ENCODE data around the gene AP1S3. TPM values are rescaled to one million over a fixed set of nuclear protein-coding genes. Genes with fewer than 3 reads are reported as not detected.
"Not testable (repeated sequence)": the region's sequence is repeated elsewhere in the genome, so short reads cannot be mapped to it uniquely, and the experiment has no call there.

AP1S3 gene
- total RNA-seq, 1 donor from 2014 or later, result 14.3 TPM

- Mint-ChIP-seq H3K4me1 (ENCODE audit: low read depth, unreplicated experiment) (peaks cover 21% of the 10 kb centered on the region), H3K27ac (ENCODE audit: unreplicated experiment) (peak overlapping the region; percentile 73), H3K27me3 (ENCODE audit: low read depth, unreplicated experiment) (no peaks in the 10 kb centered on the region), H3K36me3 (ENCODE audit: low read depth, unreplicated experiment) (no peaks in the 10 kb centered on the region), H3K4me3 (ENCODE audit: unreplicated experiment) (no peak overlapping the region), H3K9me3 (ENCODE audit: unreplicated experiment) (peaks cover 2% of the 10 kb centered on the region)
- DNase-seq (ENCODE audit: low read depth), result peak; percentile 96
- H3K27ac ChIP-seq (ENCODE audit: low read depth, low read length), result peak overlapping the region; percentile 49
- no peak overlapping the region for H3K4me3 ChIP-seq (ENCODE audit: insufficient read depth, low read depth, low read length)
- peaks cover 5% of the 10 kb centered on the region for H3K27me3 ChIP-seq (ENCODE audit: insufficient read depth, low read length)
- no peaks in the 10 kb centered on the region for H3K9me3 ChIP-seq (ENCODE audit: insufficient read depth, low read depth, low read length)
- H3K9ac ChIP-seq (ENCODE audit: low read length), result peak overlapping the region; percentile 12
- peaks cover 22% of the 10 kb centered on the region for H3K4me1 ChIP-seq (ENCODE audit: insufficient read depth, low read length)
- H3K79me2 ChIP-seq (ENCODE audit: insufficient read depth, low read length), result peaks cover 3% of the 10 kb centered on the region
- no peak overlapping the region for H2AFZ ChIP-seq (ENCODE audit: low read depth, low read length)
- peak; percentile 94 for FAIRE-seq
- H3K4me2 ChIP-seq (ENCODE audit: low read length), result peak overlapping the region; percentile 37
- no peaks in the 10 kb centered on the region for H4K20me1 ChIP-seq (ENCODE audit: insufficient read depth, low read length)
- no peaks in the 10 kb centered on the region for H3K36me3 ChIP-seq (ENCODE audit: insufficient read depth, low read length)
- TF ChIP-seq CTCF (IDR thresholded peaks at IDR 0.05; ENCODE audit: insufficient read depth, low read depth, low read length) (no peak), EZH2 (IDR thresholded peaks at IDR 0.05; ENCODE audit: insufficient read depth, low read length) (no peak)
Measured at GRCh38 chr2:223815186-223815883, 22.0 kb downstream of the AP1S3 start.

GRCh38 chr2:223814764-223815163 is 22.6 kb downstream of the AP1S3 start:
- H2AFZ ChIP-seq (ENCODE audit: low read depth, low read length); H3K9me3 Mint-ChIP-seq (ENCODE audit: unreplicated experiment); H3K9ac ChIP-seq (ENCODE audit: low read length); H3K27me3 Mint-ChIP-seq (ENCODE audit: low read depth, unreplicated experiment); DNase-seq (ENCODE audit: low read depth); H3K79me2 ChIP-seq (ENCODE audit: insufficient read depth, low read length); H3K4me3 ChIP-seq (ENCODE audit: insufficient read depth, low read depth, low read length); H3K27me3 ChIP-seq (ENCODE audit: insufficient read depth, low read length); H3K36me3 ChIP-seq (ENCODE audit: insufficient read depth, low read length); H3K4me2 ChIP-seq (ENCODE audit: low read length); FAIRE-seq; H3K9me3 ChIP-seq (ENCODE audit: insufficient read depth, low read depth, low read length); H3K36me3 Mint-ChIP-seq (ENCODE audit: low read depth, unreplicated experiment); H4K20me1 ChIP-seq (ENCODE audit: insufficient read depth, low read length); H3K4me3 Mint-ChIP-seq (ENCODE audit: unreplicated experiment): not testable (repeated sequence)
- peaks cover 22% of the 10 kb centered on the region for H3K4me1 ChIP-seq (ENCODE audit: insufficient read depth, low read length)
- peak overlapping the region; percentile 58 for H3K27ac Mint-ChIP-seq (ENCODE audit: unreplicated experiment)
- peak overlapping the region; percentile 49 for H3K27ac ChIP-seq (ENCODE audit: low read depth, low read length)
- peaks cover 20% of the 10 kb centered on the region for H3K4me1 Mint-ChIP-seq (ENCODE audit: low read depth, unreplicated experiment)

- DNase-seq (ENCODE audit: low read depth) (no peak), FAIRE-seq (peak; percentile 58)
- peaks cover 2% of the 10 kb centered on the region for H3K9me3 Mint-ChIP-seq (ENCODE audit: unreplicated experiment)
- Histone ChIP-seq H2AFZ (ENCODE audit: low read depth, low read length) (no peak overlapping the region), H3K36me3 (ENCODE audit: insufficient read depth, low read length) (no peaks in the 10 kb centered on the region), H3K79me2 (ENCODE audit: insufficient read depth, low read length) (peaks cover 3% of the 10 kb centered on the region), H3K4me1 (ENCODE audit: insufficient read depth, low read length) (peaks cover 22% of the 10 kb centered on the region), H3K27me3 (ENCODE audit: insufficient read depth, low read length) (peaks cover 5% of the 10 kb centered on the region), H3K9ac (ENCODE audit: low read length) (no peak overlapping the region), H3K27ac (ENCODE audit: low read depth, low read length) (no peak overlapping the region), H3K4me3 (ENCODE audit: insufficient read depth, low read depth, low read length) (no peak overlapping the region), H4K20me1 (ENCODE audit: insufficient read depth, low read length) (no peaks in the 10 kb centered on the region), H3K9me3 (ENCODE audit: insufficient read depth, low read depth, low read length) (no peaks in the 10 kb centered on the region), H3K4me2 (ENCODE audit: low read length) (no peak overlapping the region)
- TF ChIP-seq EZH2 (IDR thresholded peaks at IDR 0.05; ENCODE audit: insufficient read depth, low read length), result no peak
- TF ChIP-seq CTCF (IDR thresholded peaks at IDR 0.05; ENCODE audit: insufficient read depth, low read depth, low read length), result no peak
- no peak overlapping the region for H3K4me3 Mint-ChIP-seq (ENCODE audit: unreplicated experiment)
- H3K27ac Mint-ChIP-seq (ENCODE audit: unreplicated experiment), result no peak overlapping the region
- H3K36me3 Mint-ChIP-seq (ENCODE audit: low read depth, unreplicated experiment), result no peaks in the 10 kb centered on the region
- H3K27me3 Mint-ChIP-seq (ENCODE audit: low read depth, unreplicated experiment), result no peaks in the 10 kb centered on the region
- H3K4me1 Mint-ChIP-seq (ENCODE audit: low read depth, unreplicated experiment), result peaks cover 17% of the 10 kb centered on the region
Measured at GRCh38 chr2:223813329-223813728, 24.1 kb downstream of the AP1S3 start.

Data from astrocyte (in vitro differentiated cells and primary cell).